Measurements from ENCODE around the gene HSDL1.

HSDL1 gene

GRCh38 chr16:84138500-84138823, 6.5 kb downstream of the HSDL1 start:
- TF ChIP-seq CTCF (IDR thresholded peaks at IDR 0.05; ENCODE audit: low read depth, low read length) (no peak), EZH2phosphoT487 (IDR thresholded peaks at IDR 0.05; ENCODE audit: low read depth) (no peak)
- Histone ChIP-seq H3K4me1 (ENCODE audit: low read length) (peaks cover 11% of the 10 kb centered on the region), H3K9ac (ENCODE audit: low read length) (no peak overlapping the region), H3K9me3 (ENCODE audit: insufficient read depth, low read length) (no peaks in the 10 kb centered on the region), H2AFZ (ENCODE audit: low read depth, low read length) (no peak overlapping the region), H3K36me3 (replicated peaks; ENCODE audit: low read depth, low read length) (no peaks in the 10 kb centered on the region), H3K79me2 (ENCODE audit: low read length) (no peaks in the 10 kb centered on the region), H3K27ac (ENCODE audit: low read length) (no peak overlapping the region), H3K4me2 (ENCODE audit: low read length) (no peak overlapping the region), H3K4me3 (ENCODE audit: low read length) (no peak overlapping the region), H3K27me3 (ENCODE audit: low read depth, low read length) (no peaks in the 10 kb centered on the region), H4K20me1 (ENCODE audit: insufficient read depth, low read length) (peaks cover 4% of the 10 kb centered on the region; the same call in 1 of the 2 replicates)

DNA sequence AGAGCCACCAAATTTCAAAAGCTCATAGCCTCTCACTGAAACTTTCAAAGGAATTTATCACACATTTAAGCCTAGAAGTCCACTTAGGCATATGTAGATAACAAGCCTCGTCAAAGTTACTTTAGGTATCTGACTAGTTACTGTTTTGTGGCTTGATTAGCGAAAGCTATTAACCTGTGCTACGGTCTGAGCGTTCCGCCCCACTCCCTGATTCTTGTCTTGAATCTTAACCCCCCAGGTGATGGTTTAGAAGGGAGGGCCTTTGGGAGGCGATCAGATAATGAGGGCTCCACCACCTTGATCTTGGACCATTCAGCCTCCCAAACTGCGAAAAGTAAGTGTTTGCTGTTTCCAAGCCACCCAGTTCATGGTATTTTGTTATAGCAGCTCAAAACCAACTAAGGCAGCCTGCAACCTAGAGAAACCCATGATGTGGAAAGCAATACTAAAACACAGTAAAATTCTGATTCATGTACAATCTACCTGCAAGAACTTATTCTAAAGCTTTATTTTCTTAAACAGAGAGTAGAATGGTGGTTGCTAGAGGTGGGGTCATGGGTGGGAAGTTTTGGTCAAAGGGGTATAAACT, 7.1 kb downstream of the HSDL1 start:
- Histone ChIP-seq H3K36me3 (replicated peaks; ENCODE audit: low read depth, low read length) (no peaks in the 10 kb centered on the region), H4K20me1 (ENCODE audit: insufficient read depth, low read length) (peaks cover 4% of the 10 kb centered on the region; the same call in 1 of the 2 replicates), H3K4me2 (ENCODE audit: low read length) (no peak overlapping the region), H2AFZ (ENCODE audit: low read depth, low read length) (no peak overlapping the region), H3K27me3 (ENCODE audit: low read depth, low read length) (no peaks in the 10 kb centered on the region), H3K27ac (ENCODE audit: low read length) (no peak overlapping the region), H3K4me1 (ENCODE audit: low read length) (peaks cover 11% of the 10 kb centered on the region), H3K9me3 (ENCODE audit: insufficient read depth, low read length) (no peaks in the 10 kb centered on the region), H3K79me2 (ENCODE audit: low read length) (no peaks in the 10 kb centered on the region), H3K4me3 (ENCODE audit: low read length) (no peak overlapping the region), H3K9ac (ENCODE audit: low read length) (no peak overlapping the region)
- TF ChIP-seq CTCF (IDR thresholded peaks at IDR 0.05; ENCODE audit: low read depth, low read length) (no peak), EZH2phosphoT487 (IDR thresholded peaks at IDR 0.05; ENCODE audit: low read depth) (no peak)

- H4K20me1 ChIP-seq (ENCODE audit: insufficient read depth, low read length) = peaks cover 4% of the 10 kb centered on the region; the same call in 1 of the 2 replicates
- no peak overlapping the region for H2AFZ ChIP-seq (ENCODE audit: low read depth, low read length)
- H3K4me1 ChIP-seq (ENCODE audit: low read length) = peaks cover 16% of the 10 kb centered on the region
- no peak overlapping the region for H3K27ac ChIP-seq (ENCODE audit: low read length)
- H3K9me3 ChIP-seq (ENCODE audit: insufficient read depth, low read length) = no peaks in the 10 kb centered on the region
- H3K27me3 ChIP-seq (ENCODE audit: low read depth, low read length) = no peaks in the 10 kb centered on the region
- no peak overlapping the region for H3K9ac ChIP-seq (ENCODE audit: low read length)
- no peak overlapping the region for H3K4me3 ChIP-seq (ENCODE audit: low read length)
- no peaks in the 10 kb centered on the region for H3K79me2 ChIP-seq (ENCODE audit: low read length)
- no peaks in the 10 kb centered on the region for H3K36me3 ChIP-seq (replicated peaks; ENCODE audit: low read depth, low read length)
- no peak overlapping the region for H3K4me2 ChIP-seq (ENCODE audit: low read length)
- TF ChIP-seq CTCF (IDR thresholded peaks at IDR 0.05; ENCODE audit: low read depth, low read length) (no peak), EZH2phosphoT487 (IDR thresholded peaks at IDR 0.05; ENCODE audit: low read depth) (no peak)
Measured at GRCh38 chr16:84137287-84137686, 7.7 kb downstream of the HSDL1 start.

DNA sequence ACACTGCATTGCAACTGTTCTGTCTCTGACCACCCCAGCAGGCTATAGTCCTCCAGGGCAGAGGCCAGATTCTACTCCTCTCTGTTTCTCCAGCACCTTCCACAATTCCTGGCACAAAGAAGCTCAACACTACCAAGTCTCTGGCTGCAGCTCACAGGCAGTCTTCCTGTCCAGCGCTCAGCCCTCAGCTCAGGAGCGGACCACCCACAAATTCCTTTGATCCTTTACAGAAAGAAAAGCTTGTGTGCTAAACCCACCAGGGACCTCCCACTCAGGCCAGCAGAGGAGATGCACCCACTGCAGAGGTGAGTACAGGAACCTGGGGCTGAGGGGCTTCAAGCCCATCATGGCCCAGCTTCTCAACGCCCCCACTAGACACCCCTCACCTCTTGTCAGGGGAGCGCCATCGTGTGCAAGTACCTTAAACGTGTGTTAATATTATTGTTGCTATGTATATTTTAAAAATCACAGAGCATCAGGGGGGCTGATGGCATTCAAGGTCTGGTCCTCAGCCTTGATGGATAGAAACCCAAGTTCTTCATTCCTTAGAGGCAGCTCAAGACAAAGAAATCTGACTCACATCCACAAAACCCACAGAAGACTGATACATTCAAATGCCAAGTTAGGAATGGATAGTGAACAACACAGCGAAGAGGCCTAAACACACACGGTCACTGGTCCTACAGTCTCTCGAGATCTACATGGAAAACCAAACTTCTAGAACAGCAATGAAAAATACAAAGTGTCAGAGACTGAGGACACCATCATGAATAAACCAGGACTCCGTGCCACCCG, 8.4 kb downstream of the HSDL1 start:
- Histone ChIP-seq H3K27me3 (ENCODE audit: low read depth, low read length) (no peaks in the 10 kb centered on the region), H3K36me3 (replicated peaks; ENCODE audit: low read depth, low read length) (no peaks in the 10 kb centered on the region), H3K9me3 (ENCODE audit: insufficient read depth, low read length) (no peaks in the 10 kb centered on the region), H3K9ac (ENCODE audit: low read length) (no peak overlapping the region), H3K27ac (ENCODE audit: low read length) (no peak overlapping the region), H3K4me3 (ENCODE audit: low read length) (no peak overlapping the region), H3K4me2 (ENCODE audit: low read length) (no peak overlapping the region), H3K79me2 (ENCODE audit: low read length) (no peaks in the 10 kb centered on the region), H2AFZ (ENCODE audit: low read depth, low read length) (no peak overlapping the region), H4K20me1 (ENCODE audit: insufficient read depth, low read length) (peaks cover 4% of the 10 kb centered on the region; the same call in 1 of the 2 replicates), H3K4me1 (ENCODE audit: low read length) (peaks cover 16% of the 10 kb centered on the region)
- TF ChIP-seq EZH2phosphoT487 (IDR thresholded peaks at IDR 0.05; ENCODE audit: low read depth) (no peak), CTCF (IDR thresholded peaks at IDR 0.05; ENCODE audit: low read depth, low read length) (no peak)
